ENCODE measurements around the gene COA5. TPM values are rescaled to one million over a fixed set of nuclear protein-coding genes. Genes with fewer than 3 reads are reported as not detected.

The COA5 gene
- total RNA-seq, 1 experiment from 2014 or later: 18.6 TPM

DNA sequence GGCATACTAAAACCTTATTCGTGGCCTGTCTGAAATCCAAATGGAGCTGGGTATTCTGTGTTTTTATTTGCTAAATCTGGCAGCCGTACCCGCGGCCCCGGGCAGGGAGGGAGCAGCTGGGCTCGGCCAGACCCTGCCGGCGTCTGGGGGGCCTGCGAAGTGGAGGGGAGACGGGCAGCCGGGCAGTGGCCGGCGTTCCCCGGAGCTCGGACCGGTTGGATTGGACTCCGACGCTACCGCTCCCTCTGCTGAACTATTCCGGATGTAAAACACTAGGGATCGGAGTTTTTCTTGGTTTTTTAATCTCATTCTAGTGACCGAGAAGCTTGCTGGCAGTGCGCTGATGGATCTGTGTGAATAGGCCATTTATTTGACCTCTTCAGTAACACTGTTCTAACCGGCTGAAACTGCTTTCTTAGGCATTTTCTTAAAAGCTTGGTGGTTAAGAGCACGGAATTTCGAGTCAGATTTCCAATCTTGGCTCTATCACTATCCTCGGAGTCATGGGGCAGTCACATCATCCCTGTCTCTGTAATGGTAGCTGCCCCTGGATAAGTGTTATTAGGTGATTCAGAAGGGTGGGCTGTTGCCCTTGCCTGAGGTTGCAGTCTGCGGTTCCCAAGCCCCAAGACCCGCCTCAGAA is 771 bp upstream of the COA5 start:
- H3K9me3 ChIP-seq (ENCODE audit: control insufficient read depth in 1 of 2, insufficient read depth in 1 of 2, low read depth in 1 of 2, low read length in 2 of 2): no peaks in the 10 kb centered on the region
- 0 out of 2 replicates have a peak, but pooled peaks have one; percentile 14 for ATAC-seq
- intact Hi-C loops (cut with micrococcal nuclease): no loop called here
- H3K27me3 ChIP-seq (ENCODE audit: insufficient read depth, low read length): no peaks in the 10 kb centered on the region
- peaks cover 7 to 22% of the 10 kb centered on the region in 2 experiments; a peak in 3 of 4 replicates for H3K4me1 ChIP-seq (ENCODE audit: control insufficient read depth in 1 of 2, insufficient read depth in 2 of 2, low read length in 2 of 2)
- H3K9ac ChIP-seq (ENCODE audit: low read length): peak overlapping the region; percentile 96
- H3K4me3 ChIP-seq (replicated peaks in 1 of 2; ENCODE audit: low read depth in 1 of 2, low read length in 2 of 2): peak overlapping the region; percentile 51 to 95
- CTCF ChIA-PET: no interaction called here
- H3K27ac ChIP-seq (ENCODE audit: low read depth, low read length): peak overlapping the region; percentile 77
- DNase-seq (ENCODE audit: low read depth, low spot score): no peak
- RAD21 ChIA-PET (ENCODE audit: low non-redundant PET in 1 of 2, low total read pairs in 2 of 2, uncharacterized antibody in 2 of 2, unreplicated experiment in 2 of 2): no interaction called here
- POLR2A ChIA-PET: no interaction called here
- H2AFZ ChIP-seq (ENCODE audit: low read depth, low read length, poor library complexity, severe bottlenecking): peak overlapping the region; percentile 47
- H3K36me3 ChIP-seq (ENCODE audit: control insufficient read depth in 1 of 2, insufficient read depth in 2 of 2, low read length in 2 of 2): peaks cover 12 to 22% of the 10 kb centered on the region in 2 experiments; a peak in 2 of 4 replicates
- H3K9me2 ChIP-seq (ENCODE audit: insufficient read depth): no peaks in the 10 kb centered on the region
- BruUV-seq (replicated peaks): TSS peak; percentile 54
- no peak for TF ChIP-seq ZNF274 (IDR thresholded peaks at IDR 0.05; ENCODE audit: low read depth, low read length)
- TF ChIP-seq POLR2A (IDR thresholded peaks at IDR 0.05; ENCODE audit: borderline replicate concordance, extremely low read depth, insufficient read depth, insufficient read length): no peak
- no peak for TF ChIP-seq SP1 (IDR thresholded peaks at IDR 0.05; ENCODE audit: low read depth)
- no peak for TF ChIP-seq CBX3 (IDR thresholded peaks at IDR 0.05; ENCODE audit: low read depth)
- TF ChIP-seq POLR2AphosphoS5 (IDR thresholded peaks at IDR 0.05; ENCODE audit: low read depth, low read length): no peak
- H3K79me2 ChIP-seq (ENCODE audit: insufficient read depth, low read length): peaks cover 71% of the 10 kb centered on the region
- H3K4me2 ChIP-seq (ENCODE audit: low read length): peak overlapping the region; percentile 95
- H4K20me1 ChIP-seq (ENCODE audit: insufficient read depth): no peaks in the 10 kb centered on the region

DNA sequence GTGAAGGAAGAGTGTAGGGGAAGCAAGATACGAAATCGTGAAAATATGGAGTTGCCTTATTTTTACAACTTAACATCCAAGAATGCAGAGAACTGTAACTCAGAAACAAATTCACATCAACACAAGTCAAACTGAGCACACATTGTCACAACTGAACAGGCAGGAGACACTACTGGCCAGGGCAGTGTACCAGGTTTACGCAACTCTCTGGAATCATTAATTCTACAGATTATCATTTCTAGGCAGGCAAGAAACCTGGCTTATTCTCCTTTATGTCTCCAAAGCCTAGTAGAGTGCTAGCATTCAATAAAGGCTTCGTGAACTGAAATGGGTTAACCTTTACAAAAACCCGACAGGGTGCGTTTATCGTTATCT is 584 bp downstream of the COA5 start:
- ATAC-seq: peak; percentile 5; the same call in 1 of the 2 replicates
- Histone ChIP-seq H3K9me2 (ENCODE audit: insufficient read depth) (no peaks in the 10 kb centered on the region), H3K9me3 (ENCODE audit: control insufficient read depth in 1 of 2, insufficient read depth in 1 of 2, low read depth in 1 of 2, low read length in 2 of 2) (no peaks in the 10 kb centered on the region), H3K4me2 (ENCODE audit: low read length) (peak overlapping the region; percentile 95), H3K4me1 (ENCODE audit: control insufficient read depth in 1 of 2, insufficient read depth in 2 of 2, low read length in 2 of 2) (peaks cover 7 to 22% of the 10 kb centered on the region in 2 experiments; a peak in 3 of 4 replicates), H3K36me3 (ENCODE audit: control insufficient read depth in 1 of 2, insufficient read depth in 2 of 2, low read length in 2 of 2) (peaks cover 17 to 22% of the 10 kb centered on the region in 2 experiments; a peak in 3 of 4 replicates), H3K27ac (ENCODE audit: low read depth, low read length) (peak overlapping the region; percentile 77), H3K4me3 (replicated peaks in 1 of 2; ENCODE audit: low read depth in 1 of 2, low read length in 2 of 2) (peak overlapping the region; percentile 51 to 95), H4K20me1 (ENCODE audit: insufficient read depth) (no peaks in the 10 kb centered on the region; the same call in 1 of the 2 replicates), H3K79me2 (ENCODE audit: insufficient read depth, low read length) (peaks cover 78% of the 10 kb centered on the region), H3K27me3 (ENCODE audit: insufficient read depth, low read length) (no peaks in the 10 kb centered on the region), H3K9ac (ENCODE audit: low read length) (peak overlapping the region; percentile 96), H2AFZ (ENCODE audit: low read depth, low read length, poor library complexity, severe bottlenecking) (no peak overlapping the region)
- intact Hi-C loops (cut with micrococcal nuclease): no loop called here
- TSS peak; percentile 51 for BruUV-seq (replicated peaks)
- POLR2A ChIA-PET: no interaction called here
- CTCF ChIA-PET: no interaction called here
- RAD21 ChIA-PET (ENCODE audit: low non-redundant PET in 1 of 2, low total read pairs in 2 of 2, uncharacterized antibody in 2 of 2, unreplicated experiment in 2 of 2): no interaction called here
- no peak for DNase-seq (ENCODE audit: low read depth, low spot score)
- TF ChIP-seq ZNF274 (IDR thresholded peaks at IDR 0.05; ENCODE audit: low read depth, low read length) (no peak), EZH2phosphoT487 (IDR thresholded peaks at IDR 0.05; ENCODE audit: borderline replicate concordance) (no peak), CEBPB (IDR thresholded peaks at IDR 0.05; ENCODE audit: low read depth) (no peak), SP1 (IDR thresholded peaks at IDR 0.05; ENCODE audit: low read depth) (no peak), RAD21 (IDR thresholded peaks at IDR 0.05; ENCODE audit: low read depth) (no peak), SIN3A (IDR thresholded peaks at IDR 0.05; ENCODE audit: low read depth) (no peak), POLR2A (IDR thresholded peaks at IDR 0.05; ENCODE audit: borderline replicate concordance, extremely low read depth, insufficient read depth, insufficient read length) (no peak), YY1 (IDR thresholded peaks at IDR 0.05; ENCODE audit: extremely low read depth, insufficient replicate concordance, low read depth, low read length) (no peak), TCF7L2 (IDR thresholded peaks at IDR 0.05; ENCODE audit: borderline replicate concordance, extremely low read depth, insufficient read depth, insufficient read length) (no peak), JUND (IDR thresholded peaks at IDR 0.05) (no peak)

All from HCT116 (cell line).